PFSK-1 (cell line): ENCODE measurements around the gene SKAP1.

ENCODE experiments used
- FOXP2 ChIP-seq: optimal IDR thresholded peaks from 2 replicates; pipeline ENCODE3; 2011; ENCODE audit warnings: borderline replicate concordance, control low read depth, inconsistent platforms; ENCODE audit not compliant: insufficient read depth; ENCODE audit errors: extremely low read length, extremely low read depth
- POLR2AphosphoS5 ChIP-seq: IDR thresholded peaks from 2 replicates; pipeline ENCODE4 v1.6.1; 2012; ENCODE audit warnings: low read depth, mild to moderate bottlenecking, control low read depth, low read length, moderate library complexity
- REST ChIP-seq, 2 experiments: IDR thresholded peaks; 2 replicates each; pipeline versions ENCODE4 v1.6.1 to v1.8.0; 2011 to 2012; ENCODE audit warnings: low read depth in 2 of 2, low read length in 2 of 2, control low read depth in 1 of 2, inconsistent platforms in 1 of 2, mild to moderate bottlenecking in 1 of 2, moderate library complexity in 1 of 2; ENCODE audit not compliant: insufficient read depth in 1 of 2
- SIN3A ChIP-seq: IDR thresholded peaks from 2 replicates; pipeline ENCODE4 v1.6.1; 2012; ENCODE audit warnings: mild to moderate bottlenecking, low read length, moderate library complexity, borderline replicate concordance; ENCODE audit not compliant: insufficient read depth
- TAF1 ChIP-seq: IDR thresholded peaks from 2 replicates; pipeline ENCODE4 v1.6.1; 2012; ENCODE audit warnings: low read length, control low read depth, borderline replicate concordance; ENCODE audit not compliant: insufficient read depth

SKAP1 gene

GRCh38 chr17:48110761-48111160, 319.3 kb downstream of the SKAP1 start:
- TF ChIP-seq POLR2AphosphoS5 (no peak), FOXP2 (no peak), TAF1 (no peak), REST (IDR thresholded peaks at IDR 0.05; ENCODE audit: insufficient read depth in 1 of 2, low read depth in 2 of 2, low read length in 2 of 2) (no peak), SIN3A (no peak)

- TF ChIP-seq FOXP2 (peak; percentile 45), SIN3A (peak; percentile 67; the same call in 1 of the 2 replicates), REST (IDR thresholded peaks at IDR 0.05; ENCODE audit: insufficient read depth in 1 of 2, low read depth in 2 of 2, low read length in 2 of 2) (no peak), POLR2AphosphoS5 (peak; percentile 83), TAF1 (peak; percentile 64; the same call in 1 of the 2 replicates)
Observed at GRCh38 chr17:48107137-48108055, 322.6 kb downstream of the SKAP1 start, which contains the start of gene SNX11. Gene SNX11, plus strand, starts transcription at chr17:48107766. Its CDS starts 4,278 bp downstream, at chr17:48112044.

GRCh38 chr17:48106802-48107136, 323.2 kb downstream of the SKAP1 start:
- TF ChIP-seq SIN3A: no peak
- no peak for TF ChIP-seq POLR2AphosphoS5
- no peak for TF ChIP-seq REST (IDR thresholded peaks at IDR 0.05; ENCODE audit: insufficient read depth in 1 of 2, low read depth in 2 of 2, low read length in 2 of 2)
- TF ChIP-seq FOXP2: no peak
- TF ChIP-seq TAF1: no peak

GRCh38 chr17:48104440-48104839, 325.6 kb downstream of the SKAP1 start:
- TF ChIP-seq SIN3A (no peak), TAF1 (no peak), POLR2AphosphoS5 (no peak), REST (IDR thresholded peaks at IDR 0.05; ENCODE audit: insufficient read depth in 1 of 2, low read depth in 2 of 2, low read length in 2 of 2) (no peak), FOXP2 (no peak)
